Measurements from ENCODE around the gene SPINT1. TPM values are rescaled to one million over a fixed set of nuclear protein-coding genes. Genes with fewer than 3 reads are reported as not detected.

Gene SPINT1
- total RNA-seq, 1 experiment from 2014 or later, result 177 TPM

- no peak overlapping the region for H3K4me3 ChIP-seq (ENCODE audit: low read length)
- no TSS peak for BruUV-seq (replicated peaks)
- intact Hi-C loops (cut with micrococcal nuclease), result no loop called here
- H3K27ac ChIP-seq (ENCODE audit: low read length), result no peak overlapping the region
- H3K79me2 ChIP-seq (ENCODE audit: low read length), result no peaks in the 10 kb centered on the region
- ChIA-PET POLR2A (ENCODE audit: unreplicated experiment) (no interaction called here), CTCF (no interaction called here)
- H3K9me2 ChIP-seq (replicated peaks; ENCODE audit: low read length), result no peaks in the 10 kb centered on the region
- H3K36me3 ChIP-seq (ENCODE audit: low read depth, low read length), result no peaks in the 10 kb centered on the region
- H3F3A ChIP-seq (ENCODE audit: low read length, unreplicated experiment), result peaks cover 5% of the 10 kb centered on the region
- H3K27me3 ChIP-seq (ENCODE audit: low read length), result no peaks in the 10 kb centered on the region
- H3K4me1 ChIP-seq (ENCODE audit: insufficient read depth, low read length), result peaks cover 25% of the 10 kb centered on the region
- no peak for TF ChIP-seq EZH2phosphoT487 (IDR thresholded peaks at IDR 0.05; ENCODE audit: borderline replicate concordance, low read length)
- H4K20me1 ChIP-seq (ENCODE audit: low read length), result no peaks in the 10 kb centered on the region
- no peak overlapping the region for H3K9ac ChIP-seq (ENCODE audit: low read length)
- no peak for ATAC-seq
- no peak overlapping the region for H2AFZ ChIP-seq (ENCODE audit: low read length)
- no peaks in the 10 kb centered on the region for H3K9me3 ChIP-seq (ENCODE audit: low read length)
- no peak for DNase-seq
- no peak overlapping the region for H3K4me2 ChIP-seq (ENCODE audit: low read length)
These were observed 10.9 kb upstream of the SPINT1 start for GRCh38 chr15:40832903-40833302.

- Histone ChIP-seq H3K4me3 (ENCODE audit: low read length) (no peak overlapping the region), H3K4me2 (ENCODE audit: low read length) (peak overlapping the region; percentile 80), H3K4me1 (ENCODE audit: insufficient read depth, low read length) (peaks cover 21% of the 10 kb centered on the region), H3K9ac (ENCODE audit: low read length) (no peak overlapping the region), H3F3A (ENCODE audit: low read length, unreplicated experiment) (peaks cover 5% of the 10 kb centered on the region), H3K79me2 (ENCODE audit: low read length) (no peaks in the 10 kb centered on the region), H3K27me3 (ENCODE audit: low read length) (no peaks in the 10 kb centered on the region), H3K9me2 (replicated peaks; ENCODE audit: low read length) (no peaks in the 10 kb centered on the region), H2AFZ (ENCODE audit: low read length) (no peak overlapping the region), H3K9me3 (ENCODE audit: low read length) (no peaks in the 10 kb centered on the region), H3K36me3 (ENCODE audit: low read depth, low read length) (no peaks in the 10 kb centered on the region), H4K20me1 (ENCODE audit: low read length) (no peaks in the 10 kb centered on the region), H3K27ac (ENCODE audit: low read length) (peak overlapping the region; percentile 74)
- POLR2A ChIA-PET (ENCODE audit: unreplicated experiment), result no interaction called here
- no TSS peak for BruUV-seq (replicated peaks)
- TF ChIP-seq EZH2 (IDR thresholded peaks at IDR 0.05; ENCODE audit: low read length, unreplicated experiment) (no peak), CTCF (conservative IDR thresholded peaks at IDR 0.05; ENCODE audit: low read depth, low read length) (no peak), EZH2phosphoT487 (IDR thresholded peaks at IDR 0.05; ENCODE audit: borderline replicate concordance, low read length) (no peak)
- CTCF ChIA-PET, result no interaction called here
- intact Hi-C loops (cut with micrococcal nuclease), result no loop called here
- ATAC-seq (no peak; the same call in 1 of the 2 replicates), DNase-seq (no peak)
These were observed 7.8 kb upstream of the SPINT1 start for GRCh38 chr15:40836020-40836419.

- Histone ChIP-seq H3K9me2 (replicated peaks; ENCODE audit: low read length) (no peaks in the 10 kb centered on the region), H3K4me2 (ENCODE audit: low read length) (no peak overlapping the region), H3K4me3 (ENCODE audit: low read length) (no peak overlapping the region), H3K9me3 (ENCODE audit: low read length) (no peaks in the 10 kb centered on the region), H3K27me3 (ENCODE audit: low read length) (no peaks in the 10 kb centered on the region), H3K4me1 (ENCODE audit: insufficient read depth, low read length) (peaks cover 29% of the 10 kb centered on the region), H3K9ac (ENCODE audit: low read length) (no peak overlapping the region), H3K79me2 (ENCODE audit: low read length) (peaks cover 10% of the 10 kb centered on the region), H2AFZ (ENCODE audit: low read length) (no peak overlapping the region), H3K27ac (ENCODE audit: low read length) (no peak overlapping the region), H3F3A (ENCODE audit: low read length, unreplicated experiment) (peaks cover 5% of the 10 kb centered on the region), H3K36me3 (ENCODE audit: low read depth, low read length) (no peaks in the 10 kb centered on the region), H4K20me1 (ENCODE audit: low read length) (no peaks in the 10 kb centered on the region)
- DNase-seq, result no peak
- intact Hi-C loops (cut with micrococcal nuclease), result no loop called here
- CTCF ChIA-PET, result no interaction called here
- POLR2A ChIA-PET (ENCODE audit: unreplicated experiment), result no interaction called here
- TF ChIP-seq EZH2 (IDR thresholded peaks at IDR 0.05; ENCODE audit: low read length, unreplicated experiment), result no peak
- TF ChIP-seq CTCF (conservative IDR thresholded peaks at IDR 0.05; ENCODE audit: low read depth, low read length), result no peak
- no peak for TF ChIP-seq EZH2phosphoT487 (IDR thresholded peaks at IDR 0.05; ENCODE audit: borderline replicate concordance, low read length)
- ATAC-seq, result no peak
- no TSS peak for BruUV-seq (replicated peaks)
These were observed 5.1 kb upstream of the SPINT1 start for GRCh38 chr15:40838756-40839155.
